Pancreas (tissue), 10 donors: ENCODE data around the gene SHB. TPM values are rescaled to one million over a fixed set of nuclear protein-coding genes. Genes with fewer than 3 reads are reported as not detected.

Source experiments
- ATAC-seq, 4 donors: fragments of 200-7000 bp; cut with Tn5 transposase; one replicate each; pipeline versions ENCODE4 v1.8.0 to v1.9.1; 2020; ENCODE audit warnings: mild to moderate bottlenecking in 4 of 4, moderate library complexity in 4 of 4
- DNase-seq, 6 donors: peaks; one replicate each; pipeline ENCODE4 v3.0.0-alpha.2; 2020
- FAIRE-seq: peaks from 2 replicates; lab custom pipeline; 2012; peaks lifted over from hg19 to GRCh38; lab: Jason Lieb, UNC
- H3K27ac ChIP-seq, 4 donors: fragments of 200-600 bp; sonication (generic); 1 replicate in 3 of 4; 2 replicates in 1 of 4; pipeline versions ENCODE4 v1.5.0 to v1.8.0; 2020
- H3K27me3 ChIP-seq, 4 donors: fragments of 200-600 bp; one replicate each; pipeline ENCODE4 v1.8.0; 2021
- H3K36me3 ChIP-seq, 3 donors: fragments of 200-600 bp; sonication (generic) in 1 of 3; one replicate each; pipeline versions ENCODE4 v1.5.0 to v1.8.0; 2020 to 2021
- H3K4me1 ChIP-seq, 3 donors: fragments of 200-600 bp; one replicate each; pipeline ENCODE4 v1.8.0; 2021
- H3K4me3 ChIP-seq, 4 donors: fragments of 200-600 bp; sonication (generic) in 2 of 4; one replicate each; pipeline versions ENCODE4 v1.5.0 to v1.8.0; 2020 to 2021
- H3K9me3 ChIP-seq, 4 donors: fragments of 200-600 bp; one replicate each; pipeline ENCODE4 v1.8.0; 2021
- WGBS, 2 donors: extraction: QIAGEN DNeasy Blood & Tissue Kit; methylation state at CpG; one replicate each; pipeline ENCODE4 v1.1.7; 2013; 5-methylcytosine and 5-hydroxymethylcytosine counted together
- intact Hi-C, 3 donors: fragments of 100-400 bp; cut with DNase I; formaldehyde crosslinking; loops; one replicate each; pipeline versions ENCODE4 v1.11.1 to v1.14.2; 2022
- polyA plus RNA-seq, 2 donors: library from polyadenylated mRNA; stranded (reverse); fragments of 200-250 nt; gene quantifications; one replicate each; pipeline ENCODE4 v1.2.3, GENCODE V29; 2013
- total RNA-seq, 6 donors: library from RNA; stranded (reverse); fragmentation: NEBNext Ultra II Directional in 4 of 6; extraction: Animal tissue kit (Norgen Biotek cat#: 25700) in 4 of 6; gene quantifications; one replicate each; pipeline versions ENCODE4 v1.2.1 to v1.2.4, GENCODE V29; 2021 to 2023
- TF ChIP-seq, protein P1 (sequence below), 4 donors: fragments of 200-600 bp; sonication (generic) in 3 of 4; IDR thresholded peaks; one replicate each; pipeline versions ENCODE4 v1.5.0 to v1.8.0; 2021; ENCODE audit warnings: antibody characterized with exemption in 4 of 4
- donor health status: healthy with polysubstance abuse.
- donor health status: DM: no; HTN: no; CAD: no; lungs with moderate emphysema.
- donor health status: DM: no; HTN: no; CAD: no.
- donor health status: control.
- donor health status: control.
- donor health status: Bipolar disorder and iron deficiency.
- donor health status: DM: yes; HTN: yes; CAD: no.
- donor health status: DM: no; HTN: no; CAD: no.
- donor health status: DM: no; HTN: no; CAD: no.
- donor health status: DM: yes; HTN: yes; CAD: no.

Gene SHB
- total and polyA plus RNA-seq, 8 donors = 11.5 to 24.2 (median 19.2) TPM

DNA sequence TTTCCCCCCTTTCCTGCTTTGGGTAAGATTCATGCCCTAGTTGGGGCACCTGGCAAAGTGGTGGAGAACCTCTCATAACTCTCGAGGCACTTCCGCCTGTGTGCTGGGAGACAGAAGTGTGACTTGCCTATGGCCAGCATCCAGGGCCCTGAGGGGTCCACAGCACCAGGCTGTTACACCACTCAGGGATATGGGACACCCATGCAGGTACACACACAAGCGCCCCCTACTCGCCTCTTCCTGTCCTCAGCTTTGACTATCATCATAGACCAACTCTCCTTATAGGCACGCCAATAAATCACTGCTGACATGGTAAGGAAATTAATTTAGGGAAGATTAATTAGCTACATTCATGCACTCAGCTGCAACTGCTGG is 45.4 kb downstream of the SHB start:
- FAIRE-seq = no peak
- ATAC-seq = no peak
- H3K9me3 ChIP-seq = no peaks in the 10 kb centered on the region
- TF ChIP-seq, protein P1, sequence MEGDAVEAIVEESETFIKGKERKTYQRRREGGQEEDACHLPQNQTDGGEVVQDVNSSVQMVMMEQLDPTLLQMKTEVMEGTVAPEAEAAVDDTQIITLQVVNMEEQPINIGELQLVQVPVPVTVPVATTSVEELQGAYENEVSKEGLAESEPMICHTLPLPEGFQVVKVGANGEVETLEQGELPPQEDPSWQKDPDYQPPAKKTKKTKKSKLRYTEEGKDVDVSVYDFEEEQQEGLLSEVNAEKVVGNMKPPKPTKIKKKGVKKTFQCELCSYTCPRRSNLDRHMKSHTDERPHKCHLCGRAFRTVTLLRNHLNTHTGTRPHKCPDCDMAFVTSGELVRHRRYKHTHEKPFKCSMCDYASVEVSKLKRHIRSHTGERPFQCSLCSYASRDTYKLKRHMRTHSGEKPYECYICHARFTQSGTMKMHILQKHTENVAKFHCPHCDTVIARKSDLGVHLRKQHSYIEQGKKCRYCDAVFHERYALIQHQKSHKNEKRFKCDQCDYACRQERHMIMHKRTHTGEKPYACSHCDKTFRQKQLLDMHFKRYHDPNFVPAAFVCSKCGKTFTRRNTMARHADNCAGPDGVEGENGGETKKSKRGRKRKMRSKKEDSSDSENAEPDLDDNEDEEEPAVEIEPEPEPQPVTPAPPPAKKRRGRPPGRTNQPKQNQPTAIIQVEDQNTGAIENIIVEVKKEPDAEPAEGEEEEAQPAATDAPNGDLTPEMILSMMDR (IDR thresholded peaks at IDR 0.05) = no peak
- WGBS, 2 donors = 66 to 77% methylated on average over 5 of the region's 5 CpGs
- peaks cover 29 to 69% (median 46%) of the 10 kb centered on the region in 3 donors for H3K4me1 ChIP-seq
- no peak overlapping the region for H3K4me3 ChIP-seq
- H3K27me3 ChIP-seq = no peaks in the 10 kb centered on the region
- DNase-seq = no peak
- no peaks in the 10 kb centered on the region for H3K36me3 ChIP-seq
- intact Hi-C loops = loop anchor here in 1 of 3 donors (10.0 kb wide), 1 partner anchor 109 kb away; no protein-coding TSS in a partner anchor
- peak overlapping the region; percentile 6 to 72 (median 58) for H3K27ac ChIP-seq

GRCh38 chr9:38022995-38023394 is 46.0 kb downstream of the SHB start:
- WGBS, 2 donors = 10 to 11% methylated on average over 8 of the region's 8 CpGs
- ATAC-seq (peak; percentile 75 to 85 (median 82)), FAIRE-seq (no peak), DNase-seq (peak; percentile 65 to 86 (median 74))
- Histone ChIP-seq H3K9me3 (no peaks in the 10 kb centered on the region), H3K4me1 (peaks cover 32 to 76% (median 53%) of the 10 kb centered on the region in 3 donors), H3K36me3 (no peaks in the 10 kb centered on the region), H3K4me3 (no peak overlapping the region), H3K27ac (peak overlapping the region; percentile 51 to 72 (median 60)), H3K27me3 (no peaks in the 10 kb centered on the region)
- intact Hi-C loops = loop anchor here in 1 of 3 donors (10.0 kb wide), 1 partner anchor 108 kb away; no protein-coding TSS in a partner anchor
- TF ChIP-seq, protein P1 (IDR thresholded peaks at IDR 0.05) = no peak

DNA sequence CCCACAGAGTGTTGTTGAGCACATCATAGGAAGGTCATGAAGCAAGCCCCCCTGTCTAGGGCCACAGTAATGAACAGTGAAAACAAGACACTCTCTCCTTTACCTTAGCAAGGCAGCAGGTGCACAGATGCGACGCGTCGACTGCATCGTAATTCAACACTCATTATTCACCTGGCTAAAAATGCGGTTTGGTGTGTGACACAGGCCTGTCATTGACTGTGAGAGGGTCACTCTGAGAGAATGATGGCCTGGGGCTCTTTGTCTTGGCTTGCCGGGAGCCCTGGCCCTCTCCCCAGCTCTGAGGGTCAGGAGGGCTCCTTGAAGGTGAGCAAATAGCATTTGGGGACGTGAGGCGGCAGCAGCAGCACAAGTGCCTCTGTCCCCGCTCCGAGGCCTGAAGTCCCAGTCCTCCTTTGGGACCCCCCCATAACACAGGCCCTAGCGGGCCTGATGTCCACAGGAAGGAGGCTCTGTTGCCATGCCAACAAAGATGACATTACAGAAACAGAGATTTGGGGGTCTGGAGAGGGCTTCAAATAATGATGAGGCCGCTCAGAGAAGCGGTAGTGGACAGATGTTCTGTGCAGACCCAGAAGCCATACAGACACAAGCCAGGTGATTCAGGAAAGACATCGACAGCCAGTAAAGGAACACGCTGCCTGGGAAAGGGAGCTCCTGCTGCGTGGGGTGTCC is 46.7 kb downstream of the SHB start:
- FAIRE-seq (no peak), ATAC-seq (no peak), DNase-seq (no peak)
- H3K27ac ChIP-seq = peak overlapping the region; percentile 51 to 72 (median 60)
- TF ChIP-seq, protein P1 (IDR thresholded peaks at IDR 0.05) = no peak
- 77 to 78% methylated on average over 17 of the region's 17 CpGs for WGBS, 2 donors
- no peak overlapping the region for H3K4me3 ChIP-seq
- no peaks in the 10 kb centered on the region for H3K36me3 ChIP-seq
- intact Hi-C loops = loop anchor here in 1 of 3 donors (10.0 kb wide), 1 partner anchor 108 kb away; no protein-coding TSS in a partner anchor
- no peaks in the 10 kb centered on the region for H3K9me3 ChIP-seq
- no peaks in the 10 kb centered on the region for H3K27me3 ChIP-seq
- peaks cover 32 to 79% (median 55%) of the 10 kb centered on the region in 3 donors for H3K4me1 ChIP-seq

DNA sequence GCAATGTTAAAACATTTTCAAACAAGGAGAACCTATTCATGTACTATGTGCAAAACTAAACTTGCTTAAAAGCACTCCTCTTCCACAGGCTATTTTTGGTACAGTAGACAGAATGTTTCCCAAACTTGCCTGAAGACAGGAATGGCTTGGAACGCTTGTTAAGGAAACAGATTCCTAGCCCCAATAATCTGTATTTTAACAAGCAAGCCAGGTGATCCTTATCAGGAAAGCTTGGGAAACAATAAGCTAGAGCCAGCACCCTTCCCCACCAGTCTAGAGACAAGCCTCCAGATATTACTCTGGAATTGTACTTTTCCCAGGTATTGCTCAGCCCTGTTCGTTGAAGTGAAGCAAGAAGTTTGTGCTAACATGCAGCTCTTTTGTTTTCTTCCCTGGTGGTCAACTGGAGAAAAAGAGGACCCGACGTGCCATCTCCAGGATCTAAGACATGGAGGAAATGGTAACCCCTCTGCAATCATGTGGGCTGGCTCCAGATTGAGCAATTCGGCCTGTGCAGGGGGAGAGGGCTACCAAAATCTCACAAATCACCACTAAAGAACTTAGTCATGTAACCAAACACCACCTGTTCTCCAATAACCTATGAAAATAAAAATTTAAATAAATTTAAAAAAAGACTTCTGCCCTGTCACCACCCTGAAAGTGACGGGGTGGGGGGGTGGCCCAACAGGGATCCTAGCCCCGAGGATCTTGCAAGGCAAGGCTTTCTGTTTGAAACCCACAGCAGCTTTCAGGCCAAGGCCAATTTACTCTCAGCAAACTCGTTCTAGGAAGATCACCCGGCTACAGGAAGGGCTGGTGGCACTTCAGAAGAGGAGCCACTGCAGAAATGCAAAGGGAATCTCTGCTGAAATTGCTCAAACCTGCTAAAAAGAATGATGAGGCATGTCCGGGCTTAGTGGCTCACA is 48.6 kb downstream of the SHB start:
- H3K27ac ChIP-seq = peak overlapping the region in 1 of 4 donors; percentile 42
- intact Hi-C loops = loop anchor here in 1 of 3 donors (10.0 kb wide), 1 partner anchor 106 kb away; no protein-coding TSS in a partner anchor
- peaks cover 0 to 2% (median 0%) of the 10 kb centered on the region in 3 donors for H3K36me3 ChIP-seq
- no peak for DNase-seq
- TF ChIP-seq, protein P1 (IDR thresholded peaks at IDR 0.05) = no peak
- ATAC-seq = no peak
- WGBS, 2 donors = 44 to 46% methylated on average over 10 of the region's 10 CpGs
- no peak for FAIRE-seq
- peaks cover 32 to 71% (median 66%) of the 10 kb centered on the region in 3 donors for H3K4me1 ChIP-seq
- H3K9me3 ChIP-seq = no peaks in the 10 kb centered on the region
- no peak overlapping the region for H3K4me3 ChIP-seq
- H3K27me3 ChIP-seq = no peaks in the 10 kb centered on the region
